Erythroblast (primary cell): ENCODE results near the gene C12orf57.

Source experiments
- DNase-seq, 2 experiments: peaks; one replicate each; lab custom pipeline; 2025; lab: John Stamatoyannopoulos, UW
- GATA1 ChIP-seq: IDR thresholded peaks from 2 replicates; pipeline ENCODE4 v1.6.1; 2011; ENCODE audit warnings: low read depth, mild to moderate bottlenecking, control low read depth, low read length, moderate library complexity
- POLR2A ChIP-seq: IDR thresholded peaks from 2 replicates; pipeline ENCODE4 v1.6.1; 2011; ENCODE audit warnings: mild to moderate bottlenecking, low read length

The C12orf57 gene

GRCh38 chr12:6964605-6965025 lies 20.8 kb downstream of the C12orf57 start:
- peak; percentile 71 to 77 for DNase-seq
- TF ChIP-seq POLR2A (no peak), GATA1 (no peak)

- peak; percentile 91 to 93 for DNase-seq
- TF ChIP-seq GATA1: no peak
- TF ChIP-seq POLR2A: peak; percentile 42
Observed at GRCh38 chr12:6965026-6965661, 21.3 kb downstream of the C12orf57 start.

- TF ChIP-seq POLR2A: no peak
- no peak for TF ChIP-seq GATA1
- no peak for DNase-seq
Observed at GRCh38 chr12:6965714-6966113, 21.9 kb downstream of the C12orf57 start.

- DNase-seq: no peak
- TF ChIP-seq GATA1 (no peak), POLR2A (no peak)
Observed at GRCh38 chr12:6966351-6966750, 22.5 kb downstream of the C12orf57 start.

- no peak for DNase-seq
- TF ChIP-seq GATA1 (no peak), POLR2A (no peak)
Observed at GRCh38 chr12:6967651-6968100, 23.9 kb downstream of the C12orf57 start.

GRCh38 chr12:6968426-6968825 lies 24.6 kb downstream of the C12orf57 start:
- TF ChIP-seq GATA1: no peak
- TF ChIP-seq POLR2A: no peak
- DNase-seq: no peak

- TF ChIP-seq POLR2A (no peak), GATA1 (no peak)
- peak in 1 of 2 experiments; percentile 74 for DNase-seq
Observed at GRCh38 chr12:6970096-6970527, 26.3 kb downstream of the C12orf57 start.

GRCh38 chr12:6974180-6974579 lies 30.4 kb downstream of the C12orf57 start:
- TF ChIP-seq GATA1 (no peak), POLR2A (no peak)
- no peak for DNase-seq

GRCh38 chr12:6975297-6976032 lies 31.6 kb downstream of the C12orf57 start:
- TF ChIP-seq GATA1: no peak
- TF ChIP-seq POLR2A: peak; percentile 26
- no peak for DNase-seq

- no peak for DNase-seq
- no peak for TF ChIP-seq GATA1
- no peak for TF ChIP-seq POLR2A
Observed at GRCh38 chr12:6977653-6978052, 33.8 kb downstream of the C12orf57 start.

GRCh38 chr12:6978188-6978587 lies 34.4 kb downstream of the C12orf57 start:
- no peak for DNase-seq
- TF ChIP-seq GATA1 (no peak), POLR2A (no peak)

- peak in 1 of 2 experiments; percentile 18 for DNase-seq
- TF ChIP-seq POLR2A (no peak), GATA1 (no peak)
Observed at GRCh38 chr12:6978611-6979011, 34.8 kb downstream of the C12orf57 start.

- TF ChIP-seq GATA1: no peak
- TF ChIP-seq POLR2A: no peak
- DNase-seq: no peak
Observed at GRCh38 chr12:6979021-6979420, 35.2 kb downstream of the C12orf57 start.

GRCh38 chr12:6979453-6979852 lies 35.6 kb downstream of the C12orf57 start:
- DNase-seq: no peak

More at GRCh38 chr12:6979453-6979852, 35.6 kb downstream of the C12orf57 start:
- TF ChIP-seq POLR2A (no peak), GATA1 (no peak)
